HepG2 (cell line): Measurements from ENCODE around the gene SMAD3. TPM values are rescaled to one million over a fixed set of nuclear protein-coding genes. Genes with fewer than 3 reads are reported as not detected.

Source experiments
- ASH2L ChIP-seq: fragments of 300-600, 200-600 bp; sonication (generic); IDR thresholded peaks from 2 replicates; pipeline ENCODE4 v1.7.0; 2017; ENCODE audit warnings: low read depth, mild to moderate bottlenecking, moderate library complexity, mixed read lengths, low read length; ENCODE audit not compliant: insufficient read length
- JUND ChIP-seq: sonication (generic); formaldehyde crosslinking; IDR thresholded peaks from 2 replicates; pipeline ENCODE4 v1.8.0; 2022; ENCODE audit warnings: mild to moderate bottlenecking, missing genetic modification reagents
- KIAA2018 ChIP-seq: sonication (generic); formaldehyde crosslinking; IDR thresholded peaks from 2 replicates; pipeline ENCODE4 v1.5.0; 2020; ENCODE audit warnings: mild to moderate bottlenecking, missing genetic modification reagents, borderline replicate concordance
- MAFG ChIP-seq: sonication (generic); formaldehyde crosslinking; IDR thresholded peaks from 2 replicates; pipeline ENCODE4 v1.5.1; 2020; ENCODE audit warnings: mild to moderate bottlenecking, missing genetic modification reagents
- MZF1 ChIP-seq: sonication (generic); formaldehyde crosslinking; IDR thresholded peaks from 2 replicates; pipeline ENCODE4 v1.8.1; 2023; ENCODE audit warnings: mild to moderate bottlenecking, missing genetic modification reagents, borderline replicate concordance
- POLR2AphosphoS5 ChIP-seq: IDR thresholded peaks from 2 replicates; pipeline ENCODE4 v1.6.1; 2012; ENCODE audit warnings: low read depth, low read length
- REXO4 ChIP-seq: sonication (generic); formaldehyde crosslinking; IDR thresholded peaks from 2 replicates; pipeline ENCODE4 v1.8.0; 2022; ENCODE audit warnings: missing genetic modification reagents, mild to moderate bottlenecking, borderline replicate concordance
- ZBTB42 ChIP-seq: sonication (generic); formaldehyde crosslinking; IDR thresholded peaks from 2 replicates; pipeline ENCODE4 v1.5.0; 2020; ENCODE audit warnings: mild to moderate bottlenecking, missing genetic modification reagents
- ZBTB8A ChIP-seq: sonication (generic); formaldehyde crosslinking; IDR thresholded peaks from 2 replicates; pipeline ENCODE4 v1.4.0; 2020; ENCODE audit warnings: mild to moderate bottlenecking, low read depth, missing genetic modification reagents, borderline replicate concordance
- ZC3H13 ChIP-seq: sonication (generic); formaldehyde crosslinking; IDR thresholded peaks from 2 replicates; pipeline ENCODE4 v1.8.1; 2023; ENCODE audit warnings: mild to moderate bottlenecking, missing genetic modification reagents, moderate library complexity
- ZNF251 ChIP-seq: sonication (generic); formaldehyde crosslinking; IDR thresholded peaks from 2 replicates; pipeline ENCODE4 v1.9.0; 2021; ENCODE audit warnings: mild to moderate bottlenecking, missing genetic modification reagents
- ZNF646 ChIP-seq: sonication (generic); formaldehyde crosslinking; IDR thresholded peaks from 2 replicates; pipeline ENCODE4 v1.9.0; 2021; ENCODE audit warnings: mild to moderate bottlenecking, missing genetic modification reagents
- polyA plus RNA-seq, 8 experiments: library from polyadenylated mRNA; depleted of rRNA in 3 of 8; stranded (reverse) in 7 of 8; unstranded in 1 of 8; fragments of >200 nt; fragmentation: Illumina TruSeq in 4 of 8; extraction: Trizol in 4 of 8; gene quantifications; 2 replicates each; pipeline versions ENCODE4 v1.2.1 to v1.2.3, GENCODE V29; 2011 to 2016; ENCODE audit warnings: low read depth in 4 of 8, missing spikeins in 1 of 8, mixed read lengths in 1 of 8; ENCODE audit not compliant: insufficient read depth in 1 of 8
- total RNA-seq, 5 experiments: library from RNA; depleted of rRNA; stranded (reverse); fragments of >200 nt; fragmentation: Illumina TruSeq; extraction: Trizol; gene quantifications; 2 replicates each; pipeline ENCODE4 v1.2.3, GENCODE V29; 2016; ENCODE audit warnings: low read depth in 1 of 5
- TF ChIP-seq, protein P1 (sequence below): IDR thresholded peaks from 2 replicates; pipeline ENCODE4 v1.6.1; 2016; ENCODE audit warnings: missing genetic modification reagents, missing compliant biosample characterization

SMAD3 gene
- total and polyA plus RNA-seq, 2 of the 13 experiments (the other 11 are each of a cell fraction or from before 2014, with no cell fraction given): 8.6 to 56.3 TPM

DNA sequence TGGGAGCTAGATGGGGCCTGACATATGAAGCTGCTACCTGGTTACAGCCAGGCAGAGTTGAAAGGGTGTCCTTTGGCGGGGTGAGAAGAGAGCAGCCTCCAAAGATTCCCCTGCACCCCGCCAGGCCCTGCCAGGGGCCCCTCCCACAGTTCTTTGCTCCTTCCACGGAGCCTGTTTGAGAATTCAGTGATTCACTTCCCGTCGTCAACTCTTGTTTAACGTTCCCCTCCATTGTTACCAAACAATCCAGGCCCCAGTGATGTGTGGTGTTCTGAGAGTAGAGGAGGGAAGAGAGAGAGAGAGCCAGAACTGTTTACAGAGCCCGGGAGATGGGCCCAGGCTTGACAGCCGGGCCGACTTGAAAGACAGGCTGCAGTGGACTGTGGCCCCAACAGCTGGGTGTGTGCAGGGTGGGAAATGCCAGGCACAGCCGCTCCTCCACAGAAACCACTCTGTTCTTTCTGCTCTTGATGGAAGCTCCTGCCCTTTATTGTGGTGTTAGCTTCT lies 81.5 kb downstream of the SMAD3 start (continued):
- TF ChIP-seq KIAA2018 (no peak), POLR2AphosphoS5 (no peak), ZNF646 (CRISPR knock-in tag) (no peak), ZNF251 (no peak), MZF1 (CRISPR knock-in tag) (no peak), REXO4 (no peak), ASH2L (peak; percentile 59), ZBTB42 (CRISPR knock-in tag) (no peak), JUND (CRISPR knock-in tag) (peak; percentile 77; the same call in 1 of the 2 replicates), ZC3H13 (CRISPR knock-in tag) (no peak), ZBTB8A (CRISPR knock-in tag) (no peak), MAFG (no peak)
- TF ChIP-seq, protein P1, sequence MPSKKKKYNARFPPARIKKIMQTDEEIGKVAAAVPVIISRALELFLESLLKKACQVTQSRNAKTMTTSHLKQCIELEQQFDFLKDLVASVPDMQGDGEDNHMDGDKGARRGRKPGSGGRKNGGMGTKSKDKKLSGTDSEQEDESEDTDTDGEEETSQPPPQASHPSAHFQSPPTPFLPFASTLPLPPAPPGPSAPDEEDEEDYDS (CRISPR knock-in tag): no peak
